GM12878 (cell line): ENCODE data around the gene SPATA32. TPM values are rescaled to one million over a fixed set of nuclear protein-coding genes. Genes with fewer than 3 reads are reported as not detected.

Experiments
- ATAC-seq: fragments of 200-7000 bp; cut with Tn5 transposase; 3 replicates; pipeline ENCODE4 v1.9.1; 2020; ENCODE audit warnings: mild to moderate bottlenecking, moderate library complexity
- BruUV-seq: library from RNA; stranded (reverse); fragments of 400-500 nt; replicated peaks from 2 replicates; lab custom pipeline; 2021; lab: Mats Ljungman, UMichigan
- CTCF ChIA-PET: fragments of 300-600 bp; sonication (Branson Sonifier 250); formaldehyde crosslinking; extraction: SDS; loops from one replicate; lab custom pipeline; 2021; ENCODE audit warnings: inconsistent platforms; lab: Yijun Ruan, JAX
- POLR2A ChIA-PET: fragments of 350-600 bp; formaldehyde crosslinking; extraction: SDS; loops from one replicate; lab custom pipeline; 2021; ENCODE audit warnings: inconsistent platforms; lab: Charles Lee
- RAD21 ChIA-PET: fragments of 300-600 bp; sonication (Branson Sonifier 250); formaldehyde crosslinking; loops from one replicate; lab custom pipeline; 2023; ENCODE audit warnings: antibody characterized with exemption; ENCODE audit not compliant: unreplicated experiment; lab: Charles Lee
- SMC1A ChIA-PET: fragments of 300-600 bp; sonication (Branson Sonifier 250); formaldehyde crosslinking; loops from one replicate; lab custom pipeline; 2023; ENCODE audit not compliant: unreplicated experiment, uncharacterized antibody; lab: Charles Lee
- DNase-seq: peaks from one replicate; pipeline ENCODE4 v3.0.0-alpha.2; 2011; ENCODE audit warnings: low read depth, low spot score
- FAIRE-seq: peaks from 3 replicates; lab custom pipeline; 2011; peaks lifted over from hg19 to GRCh38; lab: Jason Lieb, UNC
- H2AFZ ChIP-seq: 2 replicates; pipeline ENCODE4 v1.6.0; 2011; ENCODE audit warnings: low read depth, low read length, control low read depth; ENCODE audit not compliant: control insufficient read depth
- H3K27ac ChIP-seq: 2 replicates; pipeline ENCODE4 v1.5.1; 2011; ENCODE audit warnings: control low read depth; ENCODE audit not compliant: control insufficient read depth, insufficient read depth
- H3K27me3 ChIP-seq, 2 experiments: replicated peaks in 1 of 2; 2 replicates each; pipeline versions ENCODE4 v1.6.0 to v1.6.1; 2011; ENCODE audit warnings: low read length in 1 of 2; ENCODE audit not compliant: control insufficient read depth in 2 of 2, insufficient read depth in 2 of 2
- H3K36me3 ChIP-seq, 2 experiments: 2 replicates each; pipeline ENCODE4 v1.5.1; 2011; ENCODE audit warnings: low read length in 1 of 2; ENCODE audit not compliant: control insufficient read depth in 2 of 2, insufficient read depth in 2 of 2
- H3K4me1 ChIP-seq: 2 replicates; pipeline ENCODE4 v1.6.1; 2011; ENCODE audit warnings: mild to moderate bottlenecking, low read length, moderate library complexity, mixed read lengths; ENCODE audit not compliant: control insufficient read depth, insufficient read depth
- H3K4me2 ChIP-seq: 2 replicates; pipeline ENCODE4 v1.6.0; 2011; ENCODE audit warnings: control low read depth; ENCODE audit not compliant: control insufficient read depth, insufficient read depth
- H3K4me3 ChIP-seq: fragments of 200-600 bp; sonication (generic); 2 replicates; pipeline ENCODE4 v1.5.1; 2016
- H3K79me2 ChIP-seq: 2 replicates; pipeline ENCODE4 v1.6.0; 2011; ENCODE audit warnings: low read length; ENCODE audit not compliant: control insufficient read depth, insufficient read depth
- H3K9ac ChIP-seq: 2 replicates; pipeline ENCODE4 v1.8.0; 2011; ENCODE audit warnings: low read length, control low read depth, mixed read lengths; ENCODE audit not compliant: control insufficient read depth, insufficient read depth
- H3K9me3 ChIP-seq: replicated peaks from 3 replicates; pipeline ENCODE4 v1.5.1; 2011; ENCODE audit warnings: mild to moderate bottlenecking, low read length; ENCODE audit not compliant: control insufficient read depth, insufficient read depth
- H4K20me1 ChIP-seq: 2 replicates; pipeline ENCODE4 v1.6.0; 2011; ENCODE audit not compliant: control insufficient read depth, insufficient read depth
- CBX5 ChIP-seq: sonication (generic); IDR thresholded peaks from 2 replicates; pipeline ENCODE4 v1.6.1; 2016; ENCODE audit warnings: low read depth, moderate library complexity, mild to moderate bottlenecking, inconsistent platforms
- CHD4 ChIP-seq: fragments of 200-600 bp; sonication (generic); IDR thresholded peaks from 2 replicates; pipeline ENCODE4 v1.6.1; 2016; ENCODE audit warnings: mild to moderate bottlenecking
- ESRRA ChIP-seq: IDR thresholded peaks from 2 replicates; pipeline ENCODE4 v1.6.1; 2012; ENCODE audit warnings: mild to moderate bottlenecking, low read length, improper control_type of control experiment
- KAT2A ChIP-seq: conservative IDR thresholded peaks from 2 replicates; pipeline ENCODE4 v1.6.1; 2011; ENCODE audit warnings: low read depth, low read length; ENCODE audit not compliant: control insufficient read depth
- MTA3 ChIP-seq: IDR thresholded peaks from 2 replicates; pipeline ENCODE4 v1.6.1; 2012; ENCODE audit warnings: low read length, inconsistent platforms, borderline replicate concordance
- NRF1 ChIP-seq: conservative IDR thresholded peaks from 2 replicates; pipeline ENCODE4 v1.6.1; 2011; ENCODE audit warnings: mild to moderate bottlenecking, low read depth, low read length, improper control_type of control experiment
- POLR2AphosphoS5 ChIP-seq: IDR thresholded peaks from 2 replicates; pipeline ENCODE4 v1.6.1; 2011; ENCODE audit warnings: mild to moderate bottlenecking, low read length, inconsistent platforms
- SP1 ChIP-seq: IDR thresholded peaks from one replicate; pipeline ENCODE4 v1.6.1; 2011; ENCODE audit warnings: low read depth, low read length
- TBL1XR1 ChIP-seq: IDR thresholded peaks from 2 replicates; pipeline ENCODE4 v1.6.1; 2012; ENCODE audit warnings: low read depth, low read length, improper control_type of control experiment
- WGBS: methylation state at CpG from one replicate; pipeline ENCODE4 v1.1.6; 2016; ENCODE audit warnings: low lambda C conversion rate; ENCODE audit not compliant: insufficient replicate concordance, insufficient coverage; ENCODE audit errors: missing lambda C conversion rate; 5-methylcytosine and 5-hydroxymethylcytosine counted together
- in situ Hi-C: fragments of 300-500 bp; cut with MboI; formaldehyde crosslinking; loops from 9 replicates; pipeline ENCODE4 v1.14.3; 2018; ENCODE audit warnings: mixed read lengths
- intact Hi-C: fragments of 100-400 bp; cut with micrococcal nuclease; formaldehyde crosslinking; loops from one replicate; pipeline ENCODE4 v1.14.2; 2022; ENCODE audit not compliant: unreplicated experiment
- polyA plus RNA-seq, 11 experiments: library from polyadenylated mRNA; depleted of rRNA in 4 of 11; unstranded in 6 of 11; stranded (reverse) in 5 of 11; fragments of >200 nt; fragmentation: Nextera tagmentation in 4 of 11; fragmentation: Illumina TruSeq in 1 of 11; extraction: Ambion mirVana in 4 of 11; extraction: Trizol in 1 of 11; gene quantifications; 1 replicate in 1 of 11; 2 replicates in 10 of 11; pipeline versions ENCODE4 v1.2.1 to v1.2.3, GENCODE V29; 2011 to 2016; ENCODE audit warnings: inconsistent platforms in 2 of 11, missing spikeins in 2 of 11, low read depth in 1 of 11
- total RNA-seq, 4 experiments: library from RNA; depleted of rRNA in 3 of 4; stranded (reverse); fragments of >200 nt in 3 of 4; fragmentation: Illumina TruSeq in 1 of 4; extraction: Trizol in 1 of 4; gene quantifications; 2 replicates each; pipeline versions ENCODE4 v1.2.1 to v1.2.3, GENCODE V29; 2013 to 2021

Gene SPATA32
- total and polyA plus RNA-seq, 10 of the 15 experiments (the other 5 are each of a cell fraction or from before 2014, with no cell fraction given) = 0.03 to 0.35 (median 0.11) TPM; not detected in 3

GRCh38 chr17:45293413-45294211 is 31.7 kb upstream of the SPATA32 start (continued):
- no peak for TF ChIP-seq MTA3
- TF ChIP-seq TBL1XR1 = no peak
- TF ChIP-seq CHD4 = no peak

GRCh38 chr17:45292696-45293412 is 31.0 kb upstream of the SPATA32 start:
- SMC1A ChIA-PET = interaction anchor here (0.7 to 5.7 kb wide), 10 partner anchors 10 to 96 kb away, joined by 3 to 153 read pairs (median 8); partner anchors contain the start of gene MAP3K14
- Histone ChIP-seq H2AFZ (no peak overlapping the region), H3K4me2 (no peak overlapping the region), H3K9me3 (no peaks in the 10 kb centered on the region; the same call in 2 of the 3 replicates), H3K9ac (no peak overlapping the region), H3K79me2 (peaks cover 70% of the 10 kb centered on the region), H3K4me3 (no peak overlapping the region), H3K27me3 (no peaks in the 10 kb centered on the region), H3K36me3 (peaks cover 24 to 28% of the 10 kb centered on the region in 2 experiments), H4K20me1 (no peaks in the 10 kb centered on the region)
- DNase-seq (no peak), ATAC-seq (no peak), FAIRE-seq (no peak)
- in situ Hi-C loops = no loop called here
- intact Hi-C loops = no loop called here
- CTCF ChIA-PET = interaction anchor here (0.6 to 5.3 kb wide), 12 partner anchors 16 to 95 kb away, joined by 3 to 38 read pairs (median 6); partner anchors contain the start of gene MAP3K14
- RAD21 ChIA-PET = interaction anchor here (1.0 to 5.7 kb wide), 9 partner anchors 10 to 94 kb away, joined by 3 to 44 read pairs (median 5); partner anchors contain the start of gene MAP3K14
- WGBS = 87% methylated on average over 12 of the region's 12 CpGs
- POLR2A ChIA-PET = interaction anchor here (0.5 to 7.1 kb wide), 4 partner anchors 9 to 36 kb away, joined by 3 to 62 read pairs (median 15); no protein-coding TSS in a partner anchor
- TF ChIP-seq ESRRA (no peak), KAT2A (no peak), SP1 (no peak), CBX5 (no peak), NRF1 (no peak), POLR2AphosphoS5 (peak; percentile 22; the same call in 1 of the 2 replicates)
- TF ChIP-seq, all 136 proteins: peak for 1
- Histone ChIP-seq H3K4me1 (peaks cover 72% of the 10 kb centered on the region), H3K27ac (peak overlapping the region; percentile 42)
- BruUV-seq = no TSS peak
